K562 (cell line): ENCODE data around the gene RNF215. TPM values are rescaled to one million over a fixed set of nuclear protein-coding genes. Genes with fewer than 3 reads are reported as not detected.

Experiments used
- ATF7 ChIP-seq: fragments of 450-650 bp; IDR thresholded peaks from 2 replicates; pipeline ENCODE4 v1.7.1; 2014; ENCODE audit warnings: mild to moderate bottlenecking, moderate library complexity
- CHD4 ChIP-seq: fragments of 200-600 bp; sonication (generic); IDR thresholded peaks from 3 replicates; pipeline ENCODE4 v1.6.1; 2012; ENCODE audit warnings: low read depth, mild to moderate bottlenecking, mixed read lengths, low read length, inconsistent platforms; ENCODE audit not compliant: insufficient read depth, insufficient replicate concordance, poor library complexity, severe bottlenecking
- ERF ChIP-seq: fragments of 450-650 bp; formaldehyde crosslinking; IDR thresholded peaks from 2 replicates; pipeline ENCODE4 v1.4.0; 2020; ENCODE audit warnings: mild to moderate bottlenecking, mixed read lengths
- MTA3 ChIP-seq: fragments of 450-650 bp; formaldehyde crosslinking; IDR thresholded peaks from 2 replicates; pipeline ENCODE4 v1.6.1; 2017; ENCODE audit warnings: mild to moderate bottlenecking, borderline replicate concordance
- POLR2G ChIP-seq: fragments of 200-400 bp; formaldehyde crosslinking; IDR thresholded peaks from 2 replicates; pipeline ENCODE4 v1.6.1; 2017; ENCODE audit warnings: low read depth, mild to moderate bottlenecking, antibody characterized with exemption, low read length, moderate library complexity
- RAD21 ChIP-seq, 2 experiments: fragments of 250-450 bp in 1 of 2; fragments of 450-650 bp in 1 of 2; sonication (Bioruptor Pico) in 1 of 2; formaldehyde crosslinking in 1 of 2; IDR thresholded peaks in 1 of 2; conservative IDR thresholded peaks in 1 of 2; 2 replicates each; pipeline versions ENCODE4 v1.4.0 to v1.8.0; 2020 to 2022; ENCODE audit warnings: mild to moderate bottlenecking in 2 of 2, moderate library complexity in 1 of 2
- SRF ChIP-seq, 2 experiments: fragments of 250-450, 450-650 bp in 1 of 2; sonication (Bioruptor Pico) in 1 of 2; sonication (generic) in 1 of 2; formaldehyde crosslinking; IDR thresholded peaks; 2 replicates each; pipeline versions ENCODE4 v1.5.0 to v1.5.1; 2020 to 2022; ENCODE audit warnings: mild to moderate bottlenecking in 1 of 2, missing genetic modification reagents in 1 of 2
- ZFPM2 ChIP-seq: fragments of 250-450 bp; sonication (Bioruptor Pico); IDR thresholded peaks from 2 replicates; pipeline ENCODE4 v1.5.1; 2022; ENCODE audit warnings: mild to moderate bottlenecking
- ZNF133 ChIP-seq: fragments of 250-450 bp; sonication (Bioruptor Pico); IDR thresholded peaks from 2 replicates; pipeline ENCODE4 v1.4.0; 2020; ENCODE audit warnings: mild to moderate bottlenecking
- ZNF134 ChIP-seq: fragments of 250-450 bp; sonication (Bioruptor Pico); conservative IDR thresholded peaks from 2 replicates; pipeline ENCODE4 v1.4.0; 2020
- ZNF282 ChIP-seq: sonication (generic); formaldehyde crosslinking; IDR thresholded peaks from 2 replicates; pipeline ENCODE4 v1.8.1; 2023; ENCODE audit warnings: missing genetic modification reagents
- ZNF436 ChIP-seq: fragments of 250-450, 450-650 bp; sonication (Bioruptor Pico); formaldehyde crosslinking; IDR thresholded peaks from 2 replicates; pipeline ENCODE4 v1.7.0; 2020; ENCODE audit warnings: mild to moderate bottlenecking
- polyA plus RNA-seq, 8 experiments: library from polyadenylated mRNA; depleted of rRNA in 4 of 8; stranded (reverse) in 5 of 8; unstranded in 3 of 8; fragments of >200 nt; fragmentation: Nextera tagmentation in 2 of 8; fragmentation: Illumina TruSeq in 1 of 8; extraction: Ambion mirVana in 2 of 8; extraction: Trizol in 1 of 8; gene quantifications; 2 replicates each; pipeline versions ENCODE4 v1.2.1 to v1.2.3, GENCODE V29; 2011 to 2014; ENCODE audit warnings: inconsistent platforms in 1 of 8, missing spikeins in 1 of 8
- total RNA-seq, 7 experiments: library from RNA; depleted of rRNA in 6 of 7; stranded (reverse); fragments of >200 nt in 6 of 7; fragmentation: Illumina TruSeq in 2 of 7; extraction: Trizol in 2 of 7; gene quantifications; 2 replicates each; pipeline versions ENCODE4 v1.2.1 to v1.2.3, GENCODE V29; 2011 to 2021; ENCODE audit warnings: low replicate concordance in 1 of 7
- TF ChIP-seq, protein P1 (sequence below), 3 experiments: IDR thresholded peaks in 2 of 3; conservative IDR thresholded peaks in 1 of 3; 2 replicates each; pipeline ENCODE4 v1.5.1; 2011 to 2012; ENCODE audit warnings: low read length in 3 of 3, mild to moderate bottlenecking in 3 of 3, control low read depth in 2 of 3, improper control_type of control experiment in 1 of 3, inconsistent platforms in 1 of 3, low read depth in 1 of 3, mixed read lengths in 1 of 3, moderate library complexity in 1 of 3; ENCODE audit not compliant: insufficient read depth in 2 of 3
- TF ChIP-seq, protein P2 (sequence below): fragments of 450-650 bp; IDR thresholded peaks from one replicate; pipeline ENCODE4 v1.6.1; 2018; ENCODE audit warnings: mild to moderate bottlenecking, moderate library complexity; ENCODE audit not compliant: partially characterized antibody
- TF ChIP-seq, protein P3 (sequence below): fragments of 200-800 bp; sonication (Bioruptor generic); IDR thresholded peaks from 2 replicates; pipeline ENCODE4 v1.6.1; 2017; ENCODE audit warnings: missing genetic modification characterization, missing compliant biosample characterization
- TF ChIP-seq, protein P4 (sequence below): sonication (generic); formaldehyde crosslinking; IDR thresholded peaks from 2 replicates; pipeline ENCODE4 v1.8.0; 2022; ENCODE audit warnings: mild to moderate bottlenecking, missing genetic modification reagents
- TF ChIP-seq, protein P5 (sequence below): fragments of 200-400 bp; formaldehyde crosslinking; IDR thresholded peaks from 2 replicates; pipeline ENCODE4 v1.6.1; 2017; ENCODE audit warnings: mild to moderate bottlenecking, low read depth, low read length, moderate library complexity

Gene RNF215
- total and polyA plus RNA-seq, 9 of the 15 experiments (the other 6 are each of a cell fraction or from before 2014, with no cell fraction given) = 0.08 to 9.8 (median 2.7) TPM

DNA sequence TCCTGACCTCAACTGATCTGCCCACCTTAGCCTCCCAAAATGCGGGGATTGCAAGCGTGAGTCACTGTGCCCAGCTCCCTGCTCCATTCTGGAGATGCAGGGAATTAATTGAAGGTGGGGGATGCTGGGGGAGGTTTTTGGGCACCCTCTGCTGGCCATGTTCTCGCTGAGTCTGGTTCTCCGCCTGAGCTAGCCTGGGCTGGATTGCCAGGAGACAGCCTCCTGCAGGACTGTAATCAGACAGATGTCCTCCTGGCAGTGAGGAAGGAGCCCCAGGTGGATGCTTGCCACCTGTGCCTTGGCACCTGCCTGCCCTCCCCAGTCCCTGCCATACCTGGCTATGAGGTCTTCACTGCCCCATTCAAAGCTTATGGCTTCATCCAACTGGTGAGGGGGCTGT is 43.7 kb upstream of the RNF215 start (continued):
- TF ChIP-seq, protein P1, sequence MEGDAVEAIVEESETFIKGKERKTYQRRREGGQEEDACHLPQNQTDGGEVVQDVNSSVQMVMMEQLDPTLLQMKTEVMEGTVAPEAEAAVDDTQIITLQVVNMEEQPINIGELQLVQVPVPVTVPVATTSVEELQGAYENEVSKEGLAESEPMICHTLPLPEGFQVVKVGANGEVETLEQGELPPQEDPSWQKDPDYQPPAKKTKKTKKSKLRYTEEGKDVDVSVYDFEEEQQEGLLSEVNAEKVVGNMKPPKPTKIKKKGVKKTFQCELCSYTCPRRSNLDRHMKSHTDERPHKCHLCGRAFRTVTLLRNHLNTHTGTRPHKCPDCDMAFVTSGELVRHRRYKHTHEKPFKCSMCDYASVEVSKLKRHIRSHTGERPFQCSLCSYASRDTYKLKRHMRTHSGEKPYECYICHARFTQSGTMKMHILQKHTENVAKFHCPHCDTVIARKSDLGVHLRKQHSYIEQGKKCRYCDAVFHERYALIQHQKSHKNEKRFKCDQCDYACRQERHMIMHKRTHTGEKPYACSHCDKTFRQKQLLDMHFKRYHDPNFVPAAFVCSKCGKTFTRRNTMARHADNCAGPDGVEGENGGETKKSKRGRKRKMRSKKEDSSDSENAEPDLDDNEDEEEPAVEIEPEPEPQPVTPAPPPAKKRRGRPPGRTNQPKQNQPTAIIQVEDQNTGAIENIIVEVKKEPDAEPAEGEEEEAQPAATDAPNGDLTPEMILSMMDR (IDR thresholded peaks at IDR 0.05 in 2 of 3, conservative IDR thresholded peaks at IDR 0.05 in 1 of 3; ENCODE audit: insufficient read depth in 2 of 3, low read depth in 1 of 3, low read length in 3 of 3) = peak in 2 of 3 experiments; percentile 12 to 30; a peak in 2 of 6 replicates
- TF ChIP-seq POLR2G (no peak), ZNF436 (CRISPR knock-in tag) (no peak), ZFPM2 (CRISPR knock-in tag) (no peak), RAD21 (CRISPR knock-in tag; conservative IDR thresholded peaks at IDR 0.05 in 1 of 2, IDR thresholded peaks at IDR 0.05 in 1 of 2) (0 out of 4 replicates have a peak, but pooled peaks of 1 of the 2 experiments have one; percentile 30), MTA3 (no peak), CHD4 (no peak), ERF (no peak), ZNF134 (no peak), ATF7 (no peak), ZNF282 (CRISPR knock-in tag) (no peak), SRF (CRISPR knock-in tag; IDR thresholded peaks at IDR 0.05) (no peak), ZNF133 (CRISPR knock-in tag) (no peak)
- TF ChIP-seq, protein P2, sequence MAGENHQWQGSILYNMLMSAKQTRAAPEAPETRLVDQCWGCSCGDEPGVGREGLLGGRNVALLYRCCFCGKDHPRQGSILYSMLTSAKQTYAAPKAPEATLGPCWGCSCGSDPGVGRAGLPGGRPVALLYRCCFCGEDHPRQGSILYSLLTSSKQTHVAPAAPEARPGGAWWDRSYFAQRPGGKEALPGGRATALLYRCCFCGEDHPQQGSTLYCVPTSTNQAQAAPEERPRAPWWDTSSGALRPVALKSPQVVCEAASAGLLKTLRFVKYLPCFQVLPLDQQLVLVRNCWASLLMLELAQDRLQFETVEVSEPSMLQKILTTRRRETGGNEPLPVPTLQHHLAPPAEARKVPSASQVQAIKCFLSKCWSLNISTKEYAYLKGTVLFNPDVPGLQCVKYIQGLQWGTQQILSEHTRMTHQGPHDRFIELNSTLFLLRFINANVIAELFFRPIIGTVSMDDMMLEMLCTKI = no peak
- TF ChIP-seq, protein P3, sequence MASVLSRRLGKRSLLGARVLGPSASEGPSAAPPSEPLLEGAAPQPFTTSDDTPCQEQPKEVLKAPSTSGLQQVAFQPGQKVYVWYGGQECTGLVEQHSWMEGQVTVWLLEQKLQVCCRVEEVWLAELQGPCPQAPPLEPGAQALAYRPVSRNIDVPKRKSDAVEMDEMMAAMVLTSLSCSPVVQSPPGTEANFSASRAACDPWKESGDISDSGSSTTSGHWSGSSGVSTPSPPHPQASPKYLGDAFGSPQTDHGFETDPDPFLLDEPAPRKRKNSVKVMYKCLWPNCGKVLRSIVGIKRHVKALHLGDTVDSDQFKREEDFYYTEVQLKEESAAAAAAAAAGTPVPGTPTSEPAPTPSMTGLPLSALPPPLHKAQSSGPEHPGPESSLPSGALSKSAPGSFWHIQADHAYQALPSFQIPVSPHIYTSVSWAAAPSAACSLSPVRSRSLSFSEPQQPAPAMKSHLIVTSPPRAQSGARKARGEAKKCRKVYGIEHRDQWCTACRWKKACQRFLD (CRISPR knock-in tag) = no peak
- TF ChIP-seq, protein P4, sequence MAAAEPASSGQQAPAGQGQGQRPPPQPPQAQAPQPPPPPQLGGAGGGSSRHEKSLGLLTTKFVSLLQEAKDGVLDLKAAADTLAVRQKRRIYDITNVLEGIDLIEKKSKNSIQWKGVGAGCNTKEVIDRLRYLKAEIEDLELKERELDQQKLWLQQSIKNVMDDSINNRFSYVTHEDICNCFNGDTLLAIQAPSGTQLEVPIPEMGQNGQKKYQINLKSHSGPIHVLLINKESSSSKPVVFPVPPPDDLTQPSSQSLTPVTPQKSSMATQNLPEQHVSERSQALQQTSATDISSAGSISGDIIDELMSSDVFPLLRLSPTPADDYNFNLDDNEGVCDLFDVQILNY (CRISPR knock-in tag) = no peak
- TF ChIP-seq, protein P5, sequence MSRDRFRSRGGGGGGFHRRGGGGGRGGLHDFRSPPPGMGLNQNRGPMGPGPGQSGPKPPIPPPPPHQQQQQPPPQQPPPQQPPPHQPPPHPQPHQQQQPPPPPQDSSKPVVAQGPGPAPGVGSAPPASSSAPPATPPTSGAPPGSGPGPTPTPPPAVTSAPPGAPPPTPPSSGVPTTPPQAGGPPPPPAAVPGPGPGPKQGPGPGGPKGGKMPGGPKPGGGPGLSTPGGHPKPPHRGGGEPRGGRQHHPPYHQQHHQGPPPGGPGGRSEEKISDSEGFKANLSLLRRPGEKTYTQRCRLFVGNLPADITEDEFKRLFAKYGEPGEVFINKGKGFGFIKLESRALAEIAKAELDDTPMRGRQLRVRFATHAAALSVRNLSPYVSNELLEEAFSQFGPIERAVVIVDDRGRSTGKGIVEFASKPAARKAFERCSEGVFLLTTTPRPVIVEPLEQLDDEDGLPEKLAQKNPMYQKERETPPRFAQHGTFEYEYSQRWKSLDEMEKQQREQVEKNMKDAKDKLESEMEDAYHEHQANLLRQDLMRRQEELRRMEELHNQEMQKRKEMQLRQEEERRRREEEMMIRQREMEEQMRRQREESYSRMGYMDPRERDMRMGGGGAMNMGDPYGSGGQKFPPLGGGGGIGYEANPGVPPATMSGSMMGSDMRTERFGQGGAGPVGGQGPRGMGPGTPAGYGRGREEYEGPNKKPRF = no peak
